ENCODE measurements around the gene ZFAND2A. TPM values are rescaled to one million over a fixed set of nuclear protein-coding genes. Genes with fewer than 3 reads are reported as not detected.
"Not testable (repeated sequence)": the region's sequence is repeated elsewhere in the genome, so short reads cannot be mapped to it uniquely, and the experiment has no call there.

Gene ZFAND2A
- total RNA-seq, 1 experiment from 2014 or later: 70.3 TPM

DNA sequence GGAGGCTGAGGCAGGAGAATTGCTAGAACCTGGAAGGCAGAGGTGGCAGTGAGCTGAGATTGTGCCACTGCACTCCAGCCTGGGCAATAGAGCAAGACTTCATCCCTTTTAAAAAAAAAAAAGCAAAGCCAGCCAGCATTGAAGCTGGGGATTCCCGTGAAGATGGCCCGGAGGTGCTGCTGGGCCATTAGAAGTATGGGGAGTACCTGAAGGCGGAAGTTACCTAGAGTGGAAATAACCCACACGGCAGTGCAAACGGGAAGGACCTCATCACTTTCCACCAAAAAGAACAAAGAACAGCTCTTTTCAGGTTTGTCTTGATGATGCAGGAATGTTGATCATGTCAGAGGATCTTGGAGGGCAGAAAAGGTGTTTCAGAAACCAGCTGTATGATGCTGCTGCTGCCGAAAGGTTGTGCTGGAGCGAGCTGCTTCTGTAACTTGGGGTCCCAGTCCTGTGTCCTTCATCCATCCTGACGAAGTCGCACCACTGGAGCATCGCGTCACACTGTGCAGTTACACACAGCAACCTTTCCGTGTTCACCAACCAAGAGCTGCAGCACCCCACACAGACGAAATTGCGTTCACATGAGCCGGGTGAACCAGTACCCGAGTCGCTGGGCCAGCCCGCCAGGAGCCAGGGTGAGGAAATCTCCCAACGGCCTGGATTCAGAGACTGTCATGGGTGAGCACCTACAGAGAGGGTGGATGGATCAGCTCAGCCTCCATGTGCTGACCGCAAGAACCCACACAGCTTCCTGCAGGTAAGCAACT is 8.2 kb downstream of the ZFAND2A start:
- DNase-seq (ENCODE audit: low spot score): no peak

DNA sequence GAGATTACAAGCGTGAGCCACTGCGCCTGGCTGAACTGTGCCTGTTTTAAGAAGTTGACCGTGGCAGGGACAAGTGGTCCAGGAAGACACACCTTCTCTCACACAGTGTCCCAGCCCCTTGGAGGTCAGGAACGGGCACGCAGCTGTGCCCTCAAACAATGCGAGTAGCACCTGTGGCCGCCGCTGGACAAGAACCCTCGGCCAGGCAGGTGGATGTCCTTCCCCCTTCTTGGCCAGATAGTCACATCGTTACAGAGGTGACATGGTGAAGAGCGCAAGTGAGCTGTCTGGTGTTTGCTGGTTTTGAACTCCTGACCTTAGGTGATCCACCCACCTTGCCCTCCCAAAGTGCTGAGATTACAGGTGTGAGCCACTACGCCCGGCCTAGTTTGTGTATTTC is 8.8 kb downstream of the ZFAND2A start:
- DNase-seq (ENCODE audit: low spot score): no peak

DNA sequence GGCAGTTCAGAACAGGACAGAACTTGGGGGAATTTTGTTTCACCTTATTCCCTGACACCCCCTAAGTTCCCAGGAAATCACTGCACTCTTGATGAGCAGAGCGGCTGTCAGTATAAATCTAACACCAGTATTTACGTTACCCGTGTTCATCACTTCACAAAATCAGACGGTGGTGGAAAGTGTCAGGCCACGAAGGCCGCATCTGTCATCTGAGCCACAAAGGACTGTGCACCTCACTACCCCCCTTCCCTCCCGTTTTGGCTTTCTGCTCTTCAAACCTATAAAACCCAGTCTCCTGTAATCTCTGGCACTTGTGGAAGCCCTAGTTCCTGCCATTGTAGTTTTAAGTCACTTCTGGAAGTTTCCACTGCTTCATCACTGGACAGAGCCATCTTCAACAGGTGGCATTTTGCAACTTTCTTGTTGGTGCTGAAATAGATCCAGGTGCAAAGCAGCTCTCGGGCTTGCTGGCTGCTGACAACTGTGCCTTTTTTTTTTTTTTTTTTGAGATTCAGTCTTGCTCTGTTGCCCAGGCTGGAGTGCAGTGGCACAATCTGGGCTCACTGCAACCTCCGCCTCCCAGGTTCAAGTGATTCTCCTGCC is 9.5 kb downstream of the ZFAND2A start:
- no peak for DNase-seq (ENCODE audit: low spot score)

DNA sequence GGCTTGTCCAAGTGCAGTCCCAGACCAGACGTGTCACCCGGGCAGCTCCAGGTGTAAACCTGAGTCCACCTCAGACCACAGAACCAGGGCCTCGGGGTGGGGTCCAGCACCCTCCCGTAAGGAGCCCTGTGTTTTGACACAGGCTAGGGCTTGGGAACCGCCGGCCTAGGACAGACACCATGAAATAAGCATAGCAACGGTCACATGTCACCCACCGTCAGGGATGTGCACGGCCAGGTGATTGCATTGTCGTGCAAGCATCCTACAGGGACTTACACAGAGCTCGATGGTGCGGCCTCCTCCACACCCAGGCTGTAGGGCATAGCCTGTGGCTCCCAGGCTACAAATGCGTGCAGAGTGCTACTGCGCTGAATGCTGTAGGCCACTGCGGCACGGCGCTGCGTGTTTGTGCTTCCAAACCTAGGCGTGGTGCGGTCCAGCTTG is 10.6 kb downstream of the ZFAND2A start:
- DNase-seq (ENCODE audit: low spot score): no peak

DNA sequence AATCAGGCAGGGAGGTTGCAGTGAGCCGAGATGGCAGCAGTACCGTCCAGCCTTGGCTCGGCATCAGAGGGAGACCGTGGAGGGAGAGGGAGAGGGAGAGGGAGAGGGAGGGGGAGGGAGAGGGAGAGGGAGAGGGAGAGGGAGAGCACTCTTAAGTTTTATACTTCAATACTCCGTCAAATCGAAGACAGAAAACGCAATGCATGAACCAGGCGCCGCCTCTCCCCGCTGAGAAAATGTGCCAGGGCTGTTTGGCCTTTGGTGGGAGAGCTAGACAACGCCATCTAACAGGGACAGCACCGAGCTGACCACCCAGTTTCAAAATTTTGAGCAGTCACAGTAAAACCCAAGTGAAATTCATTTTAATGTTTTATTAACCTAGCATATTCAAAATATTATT is 12.1 kb downstream of the ZFAND2A start:
- not testable (repeated sequence) for DNase-seq (ENCODE audit: low spot score)

DNA sequence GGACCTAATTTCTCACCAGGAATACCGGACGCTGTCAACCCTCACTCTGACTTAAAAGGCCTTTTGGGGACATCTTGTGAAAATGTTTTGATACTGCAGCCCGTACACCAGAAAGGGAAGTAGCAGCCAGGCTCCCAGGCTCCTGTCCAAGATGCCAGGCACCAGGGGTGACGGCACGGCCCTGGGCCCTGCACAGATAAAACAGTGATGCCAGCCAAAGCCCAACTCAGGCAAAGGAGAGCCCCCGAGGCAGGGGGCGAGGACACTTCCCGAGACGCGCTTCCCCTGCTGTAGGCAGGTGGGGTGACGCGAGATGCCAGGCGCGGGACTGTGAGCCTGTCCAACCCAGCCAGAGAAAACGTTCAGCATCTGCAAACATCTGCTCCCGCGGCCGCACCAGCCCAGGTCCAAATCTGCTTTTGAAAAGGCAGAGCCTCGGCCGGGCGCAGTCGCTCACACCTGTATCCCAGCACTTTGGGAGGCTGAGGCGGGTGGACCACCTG is 15.7 kb downstream of the ZFAND2A start:
- no peak for DNase-seq (ENCODE audit: low spot score)

DNA sequence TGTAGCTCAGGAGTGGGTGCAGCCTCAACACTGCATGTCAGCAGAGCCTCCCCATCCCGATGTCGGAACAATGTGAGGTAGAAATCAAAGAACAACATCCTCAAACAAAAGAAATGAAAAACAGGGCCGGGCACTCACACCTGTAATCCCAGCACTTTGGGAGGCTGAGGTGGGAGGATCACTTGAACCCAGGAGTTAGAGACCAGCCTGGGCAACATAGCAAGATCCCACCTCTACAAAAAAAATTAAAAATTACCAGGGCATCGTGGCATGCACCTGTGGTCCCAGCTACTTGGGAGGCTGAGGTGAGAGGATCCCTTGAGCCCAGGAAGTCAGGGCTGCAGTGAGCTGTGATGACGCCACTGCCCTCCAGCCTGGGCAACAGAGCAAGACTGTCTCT is 17.0 kb downstream of the ZFAND2A start:
- DNase-seq (ENCODE audit: low spot score): not testable (repeated sequence)

DNA sequence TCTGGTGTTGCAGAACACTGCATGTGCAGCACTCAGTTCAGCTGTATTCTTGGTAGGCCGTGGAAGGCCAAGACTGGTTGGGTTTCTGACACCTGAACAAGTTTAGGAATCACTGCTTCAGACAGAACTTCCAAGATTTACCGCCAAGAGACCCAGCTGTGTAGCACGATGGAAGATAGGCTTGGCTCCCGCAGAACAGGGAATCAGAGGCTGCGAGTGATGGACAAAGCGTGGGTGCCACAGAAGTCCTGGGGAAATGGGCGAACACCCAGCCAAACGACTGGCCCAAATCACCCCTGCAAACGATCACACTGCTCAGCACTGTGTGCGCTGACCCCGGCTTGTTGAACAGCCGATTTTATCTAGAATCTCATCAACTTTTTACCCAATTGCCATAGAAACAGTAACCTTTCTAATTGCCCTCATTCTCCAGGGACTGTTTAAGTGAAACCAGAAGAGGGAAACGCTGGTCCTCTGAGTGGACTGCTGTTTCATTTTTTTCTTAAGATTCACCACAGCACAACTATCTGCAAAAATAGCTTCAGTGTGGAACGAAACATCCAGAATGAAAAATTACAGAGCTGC is 17.9 kb downstream of the ZFAND2A start:
- no peak for DNase-seq (ENCODE audit: low spot score)

DNA sequence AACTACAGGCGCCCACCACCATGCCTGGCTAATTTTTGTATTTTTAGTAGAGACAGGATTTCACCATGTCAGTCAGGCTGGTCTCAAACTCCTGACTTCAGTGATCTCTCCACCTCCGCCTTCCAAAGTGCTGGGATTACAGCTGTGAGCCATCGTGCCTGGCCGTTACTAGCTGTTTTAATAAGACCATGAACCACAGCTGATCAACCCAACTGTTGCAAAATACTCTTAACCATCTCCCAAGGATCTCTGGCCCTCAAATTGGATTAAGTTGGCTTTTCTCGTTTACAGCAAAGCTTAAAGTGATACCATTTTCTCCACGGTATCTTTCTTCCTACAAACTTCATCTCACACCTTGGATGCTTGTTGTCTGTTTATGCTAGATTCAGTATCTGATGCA is 18.3 kb downstream of the ZFAND2A start:
- no peak for DNase-seq (ENCODE audit: low spot score)

DNA sequence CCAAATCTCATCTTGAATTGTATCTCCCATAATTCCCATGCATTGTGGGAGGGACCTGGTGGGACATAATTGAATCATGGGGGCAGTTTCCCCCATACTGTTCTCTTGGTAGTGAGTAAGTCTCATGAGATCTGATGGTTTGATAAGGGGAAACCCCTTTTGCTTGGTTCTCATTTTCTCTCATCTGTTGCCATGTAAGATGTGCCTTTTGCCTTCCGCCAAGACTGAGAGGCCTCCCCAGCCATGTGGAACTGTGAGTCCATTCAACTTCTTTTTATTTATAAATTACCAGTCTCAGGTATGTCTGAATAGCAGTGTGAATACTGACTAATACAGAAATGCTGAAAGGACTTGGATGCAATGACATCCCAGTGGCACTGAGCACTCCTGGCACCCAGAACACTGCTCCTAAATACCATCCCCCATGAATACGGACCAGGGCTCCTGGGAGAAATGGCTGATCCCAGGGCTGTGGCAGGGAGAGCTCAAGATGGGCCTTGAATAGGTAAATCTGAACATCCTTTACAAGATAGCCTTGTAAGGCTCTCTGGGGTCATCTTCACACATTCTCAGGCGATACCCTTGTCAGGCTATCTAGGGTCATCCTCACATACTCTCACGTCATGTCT is 19.4 kb downstream of the ZFAND2A start:
- no peak for DNase-seq (ENCODE audit: low spot score)

DNA sequence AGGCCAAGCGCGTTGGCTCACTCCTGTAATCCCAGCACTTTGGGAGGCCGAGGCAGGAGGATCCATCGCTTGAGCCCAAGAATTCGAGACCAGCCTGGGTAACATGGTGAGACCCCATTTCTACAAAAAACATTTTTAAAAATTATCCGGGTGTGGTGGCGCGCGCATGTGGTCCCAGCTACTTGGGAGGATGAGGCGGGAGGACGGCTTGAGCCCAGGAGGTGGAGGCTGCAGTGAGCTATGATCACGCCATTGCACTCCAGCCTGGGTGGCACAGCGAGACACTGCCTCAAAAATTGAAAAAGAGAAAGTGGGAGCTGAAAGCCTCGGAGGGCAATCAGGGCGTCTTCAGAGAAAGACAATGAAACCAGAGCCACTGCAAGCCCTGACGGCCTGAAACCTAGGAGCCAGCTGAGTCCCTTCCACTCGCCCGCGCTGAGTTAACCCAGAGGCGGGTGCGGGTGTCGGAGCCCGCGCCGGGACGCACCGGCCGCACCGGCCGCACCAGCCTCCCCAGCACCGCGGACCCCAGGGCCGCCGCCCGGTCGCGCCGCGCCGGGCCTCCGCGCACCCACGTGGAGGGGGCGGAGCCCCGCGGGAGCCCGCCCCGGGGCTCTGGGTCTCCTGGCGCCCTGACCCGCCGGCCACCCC is 22.4 kb downstream of the ZFAND2A start:
- peak; percentile 30 for DNase-seq (ENCODE audit: low spot score)

DNA sequence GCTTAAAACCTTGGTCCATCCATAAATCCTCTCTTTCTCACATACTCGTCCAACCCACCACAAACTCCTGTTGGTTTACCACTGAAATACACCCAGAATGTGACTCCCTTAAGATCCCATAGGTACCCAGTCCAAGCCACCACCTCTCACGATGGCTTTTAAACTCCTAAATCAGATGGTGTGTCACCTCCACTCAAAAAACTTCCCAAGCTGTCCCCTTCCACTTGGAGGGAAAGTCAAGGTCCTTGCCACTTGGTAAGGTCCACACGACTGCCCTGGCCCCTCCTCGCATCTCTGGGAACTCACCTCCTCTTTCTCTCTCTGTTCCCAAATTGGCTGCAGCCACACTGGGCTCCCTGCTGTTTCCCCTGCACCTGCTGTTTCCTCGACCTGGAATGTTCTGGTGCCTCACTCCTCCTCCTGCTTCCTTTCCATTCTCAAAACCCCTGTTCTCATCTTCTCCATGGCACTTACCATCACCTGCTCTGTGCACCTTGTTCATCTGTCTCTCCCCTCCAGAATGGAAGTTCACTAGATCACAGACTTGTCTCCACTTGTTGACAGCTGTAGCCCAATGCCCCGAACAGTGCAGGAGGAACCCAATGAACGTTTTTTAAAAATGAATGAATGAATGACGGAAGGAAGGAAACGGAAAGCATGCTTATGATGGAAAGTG is 23.0 kb downstream of the ZFAND2A start:
- DNase-seq (ENCODE audit: low spot score): peak; percentile 19

DNA sequence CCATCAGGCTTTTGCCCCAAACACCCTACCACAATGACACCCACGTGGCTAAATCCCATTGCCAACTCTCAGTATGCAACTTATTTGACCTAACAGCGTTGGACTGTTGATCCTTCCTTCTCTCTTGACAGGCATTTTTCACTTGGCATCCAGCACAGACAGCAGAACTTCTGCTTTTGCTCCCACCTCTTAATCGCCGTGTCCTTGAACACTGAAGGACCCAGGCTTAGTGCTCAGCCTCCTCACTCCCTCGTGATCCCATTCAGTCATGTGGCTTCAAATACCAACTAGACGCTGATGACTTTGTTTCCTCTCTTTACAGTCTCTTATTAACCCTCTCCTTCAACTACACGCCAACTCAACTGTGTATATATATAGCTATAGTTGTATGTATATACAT is 25.0 kb downstream of the ZFAND2A start:
- DNase-seq (ENCODE audit: low spot score): no peak

DNA sequence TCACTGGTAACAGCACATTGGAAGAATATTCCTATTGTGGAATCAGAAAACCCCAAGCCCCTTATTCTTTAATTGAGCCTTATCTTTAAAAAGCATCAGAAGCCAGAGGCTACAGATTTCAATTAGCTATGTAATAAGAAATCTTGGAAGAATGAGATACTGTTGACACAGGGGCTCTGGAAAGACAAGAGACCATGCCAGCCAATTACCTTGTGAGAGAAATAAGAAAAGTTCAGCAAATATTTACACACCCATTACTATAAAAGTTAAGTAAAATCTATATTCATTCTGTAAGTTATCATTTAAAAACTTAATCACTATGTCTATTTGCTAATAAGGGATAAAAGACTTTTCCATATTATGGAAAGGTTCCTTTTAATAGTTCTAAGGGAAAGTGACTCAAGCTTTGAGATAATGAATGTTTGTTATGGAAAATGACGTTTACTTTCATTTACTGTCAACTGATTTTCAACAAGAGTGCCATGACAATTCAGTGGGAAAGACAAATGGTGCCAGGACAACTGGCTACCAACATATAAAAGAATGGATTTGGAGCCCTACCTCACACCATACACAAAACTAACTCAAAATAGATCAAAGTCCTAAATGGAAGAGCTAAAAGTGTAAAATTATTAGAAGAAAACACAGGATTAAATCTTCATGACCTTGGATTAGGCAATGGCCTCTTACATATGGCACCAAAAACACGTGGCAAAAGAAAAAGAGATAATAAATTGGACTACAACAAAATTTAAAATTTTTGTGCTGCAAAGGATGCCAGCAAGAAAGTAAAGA is 28.3 kb downstream of the ZFAND2A start:
- DNase-seq (ENCODE audit: low spot score): no peak

DNA sequence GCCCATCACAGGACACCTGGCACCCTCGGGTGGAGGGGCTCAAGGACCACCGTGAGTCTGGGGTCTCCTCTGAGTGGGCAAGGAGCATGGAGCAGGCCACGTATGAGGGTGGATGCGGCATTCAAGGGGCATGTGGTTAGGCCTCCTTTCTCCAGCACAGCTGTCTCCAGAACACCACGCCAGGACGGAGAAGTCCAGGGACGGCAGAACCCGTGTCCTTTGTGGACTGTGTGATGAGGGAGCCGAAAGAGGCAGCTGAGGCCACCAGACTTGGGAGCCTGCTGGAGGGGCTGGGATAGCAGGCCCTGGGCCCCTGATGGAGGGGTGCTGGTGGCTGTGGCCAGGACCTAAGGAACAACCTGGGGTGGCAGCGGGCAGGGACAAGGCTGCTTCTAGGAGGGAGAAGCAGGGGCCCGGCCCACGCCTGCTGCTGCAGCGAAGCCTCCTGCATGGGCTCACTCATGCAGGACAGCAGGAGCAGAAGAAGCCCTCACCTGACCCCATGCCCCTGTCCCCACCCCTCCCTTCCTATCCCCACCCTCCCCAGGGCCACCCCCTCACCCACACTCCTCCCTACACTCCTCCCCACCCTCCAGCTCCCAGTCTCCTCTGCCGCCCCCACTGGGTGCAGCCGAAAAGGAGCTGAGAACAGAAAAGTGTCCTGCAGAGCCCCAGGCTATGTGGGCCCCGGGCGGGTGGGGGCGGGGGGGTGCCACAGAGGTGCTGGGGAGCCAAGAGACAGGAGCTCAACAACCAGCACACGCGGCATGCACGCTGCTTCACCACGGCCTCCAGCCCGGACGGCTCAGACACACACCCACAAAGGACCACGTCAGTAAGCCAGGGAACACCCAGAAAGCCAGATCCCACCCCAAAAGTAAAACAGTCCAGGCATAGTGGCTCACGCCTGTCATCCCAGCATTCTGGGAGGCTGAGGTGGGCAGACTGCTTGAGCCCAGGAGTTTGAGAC is 29.7 kb downstream of the ZFAND2A start:
- no peak for DNase-seq (ENCODE audit: low spot score)

DNA sequence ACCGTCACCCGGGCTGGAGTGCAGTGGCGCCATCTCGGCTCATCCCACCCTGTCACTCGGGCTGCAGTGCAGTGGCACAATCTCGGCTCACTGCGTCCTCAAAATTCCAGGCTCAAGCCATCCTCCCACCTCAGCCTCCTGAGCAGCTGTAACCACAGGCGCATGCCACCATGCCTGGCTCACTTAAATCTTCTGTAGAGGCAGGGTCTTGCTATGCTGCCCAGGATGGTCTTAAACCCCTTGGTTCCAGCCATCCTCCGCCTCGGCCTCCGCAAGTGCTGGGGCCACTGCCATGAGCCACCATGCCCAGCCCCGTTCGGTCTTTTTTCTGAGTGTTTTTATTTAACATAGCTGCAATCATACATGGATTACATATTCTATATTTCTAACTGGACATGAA is 30.6 kb downstream of the ZFAND2A start:
- no peak for DNase-seq (ENCODE audit: low spot score)

DNA sequence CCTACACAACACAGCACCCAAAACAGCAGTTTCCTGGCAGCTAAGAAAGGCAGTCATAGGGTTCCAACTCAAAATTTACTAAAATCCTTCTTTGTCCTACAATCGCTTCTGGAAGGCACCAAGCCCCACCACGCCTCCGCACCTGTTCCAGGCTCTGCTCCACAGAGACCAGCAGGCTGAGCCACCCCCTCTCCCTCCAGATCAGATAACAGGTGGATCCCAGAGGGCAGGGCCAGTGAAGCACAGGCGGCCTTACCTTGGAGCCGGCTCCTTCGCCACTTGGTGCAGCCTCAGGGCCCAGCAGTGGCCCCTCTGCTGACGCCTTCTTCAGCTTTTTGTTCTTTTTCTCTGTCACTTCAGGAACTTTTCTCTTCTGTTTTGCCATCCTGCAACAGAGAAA is 33.0 kb downstream of the ZFAND2A start:
- DNase-seq (ENCODE audit: low spot score): no peak

DNA sequence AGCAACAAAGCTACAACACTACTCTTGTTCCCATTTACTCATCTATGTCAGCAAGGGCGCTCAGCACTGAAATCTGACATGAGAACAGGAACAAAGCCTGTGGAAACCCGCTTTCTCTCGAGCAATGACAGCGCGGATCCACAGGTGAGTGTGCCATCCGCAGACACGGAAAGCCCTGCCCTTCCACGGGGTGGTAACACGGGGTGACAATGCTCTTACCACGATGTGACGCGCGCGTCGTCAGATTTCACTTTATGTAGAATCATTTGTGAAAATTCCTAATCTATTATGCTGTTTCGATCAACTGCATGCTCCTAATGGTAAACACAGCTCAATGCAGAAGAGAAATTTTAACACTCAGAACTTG is 34.4 kb downstream of the ZFAND2A start:
- no peak for DNase-seq (ENCODE audit: low spot score)

DNA sequence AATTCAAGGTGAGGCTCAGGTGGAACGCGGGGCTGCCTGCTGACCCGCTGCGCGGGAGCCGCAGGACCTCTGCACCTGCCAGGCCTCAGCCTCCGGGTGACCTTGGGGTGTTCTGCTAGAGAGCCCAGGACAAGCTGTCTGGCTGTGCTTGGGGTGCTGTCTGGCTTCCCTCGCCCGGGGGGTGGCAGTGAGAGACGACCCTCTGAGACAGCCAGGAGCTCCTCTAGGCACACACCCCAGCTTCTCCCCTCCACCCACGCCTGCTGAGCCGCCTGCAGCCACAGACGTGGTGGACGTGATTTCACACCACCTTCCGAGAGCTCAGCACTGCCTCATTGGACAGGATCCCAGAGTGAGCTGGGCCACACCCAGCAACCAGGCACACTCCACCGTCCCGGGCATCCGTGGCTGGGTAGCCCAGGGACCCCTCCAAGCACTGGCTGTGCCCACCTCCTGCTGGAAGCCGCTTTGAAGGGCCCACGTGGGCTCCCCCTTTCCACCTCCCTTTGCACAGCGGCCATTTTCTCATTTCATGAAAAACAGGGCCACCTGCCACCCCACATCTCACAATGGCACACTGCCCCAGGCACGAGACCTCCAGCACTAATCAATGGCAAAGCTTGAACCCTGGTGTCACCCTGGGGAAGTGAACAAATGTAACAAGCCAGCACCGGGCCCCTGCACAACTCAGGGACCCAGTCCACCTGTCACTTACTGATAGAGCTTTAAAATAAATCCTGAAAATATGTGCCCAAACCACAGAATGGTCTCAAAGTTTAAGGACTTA is 35.0 kb downstream of the ZFAND2A start:
- peak; percentile 23 for DNase-seq (ENCODE audit: low spot score)
